DMS114 treated with DMSO at 0.1 percent for 48 hours (cell line): Measurements from ENCODE around the gene GJC1.

Experiments used
- DNase-seq: peaks from one replicate; lab custom pipeline; 2025; ENCODE audit not compliant: unreplicated experiment; lab: John Stamatoyannopoulos, UW

GJC1 gene

DNA sequence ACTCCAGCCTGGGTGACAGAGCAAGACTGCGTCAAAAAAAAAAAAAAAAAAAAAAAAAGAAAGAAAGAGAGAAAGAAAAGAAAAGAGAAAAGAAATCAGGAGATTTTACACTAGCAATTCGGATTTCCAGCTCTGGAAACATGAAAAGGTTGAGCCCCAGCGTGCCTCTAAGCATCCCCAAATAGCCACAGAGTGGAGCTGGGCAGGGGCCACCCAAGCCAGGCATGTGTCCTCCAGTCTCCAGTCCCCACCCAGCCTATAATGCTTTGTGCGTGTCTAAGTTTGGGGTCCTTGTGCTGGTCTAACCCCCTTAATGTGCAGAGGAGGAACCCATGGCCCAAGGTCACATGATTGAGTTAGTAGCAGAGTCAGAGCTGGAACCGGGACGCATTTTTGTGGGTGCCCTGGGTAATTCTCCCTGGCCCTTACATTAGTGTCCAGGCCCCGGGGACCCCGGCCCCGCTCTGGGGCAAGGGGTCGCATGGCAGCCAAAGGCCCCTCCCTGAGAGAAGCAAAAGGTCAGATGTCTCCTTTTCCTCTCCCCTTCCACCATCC, 51.4 kb downstream of the GJC1 start:
- DNase-seq: no peak

GRCh38 chr17:44777394-44778348, 52.4 kb downstream of the GJC1 start:
- no peak for DNase-seq

DNA sequence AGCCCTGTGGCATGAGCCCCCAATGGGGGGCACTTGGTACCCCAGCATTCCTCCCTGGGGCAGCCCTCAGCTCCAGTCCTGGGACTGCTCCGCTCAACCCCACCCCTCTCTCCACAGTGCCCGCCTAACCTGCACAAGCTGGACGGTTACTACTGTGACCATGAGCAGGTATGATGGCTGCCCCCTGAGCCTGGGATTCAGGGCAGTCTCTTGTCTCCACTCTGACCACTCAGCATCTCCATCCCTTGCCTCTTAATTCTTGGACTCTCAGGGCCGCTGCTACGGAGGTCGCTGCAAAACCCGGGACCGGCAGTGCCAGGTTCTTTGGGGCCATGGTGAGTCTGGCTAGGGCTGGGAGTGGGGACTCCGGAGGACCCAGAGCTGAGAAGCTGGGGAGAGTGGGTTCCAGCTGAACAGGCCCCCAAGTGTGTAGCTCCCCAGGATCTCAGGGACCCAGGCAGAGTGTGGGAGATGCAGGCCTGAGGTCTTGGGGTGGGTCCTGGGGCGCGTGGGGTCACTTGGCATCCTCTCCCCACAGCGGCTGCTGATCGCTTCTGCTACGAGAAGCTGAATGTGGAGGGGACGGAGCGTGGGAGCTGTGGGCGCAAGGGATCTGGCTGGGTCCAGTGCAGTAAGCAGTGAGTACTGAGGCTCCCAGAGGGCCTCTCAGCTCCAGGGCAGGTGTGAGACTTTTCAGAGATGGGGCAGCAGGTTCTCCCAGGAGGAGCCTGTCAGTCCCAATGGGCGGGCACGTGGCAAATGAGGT, 53.3 kb downstream of the GJC1 start:
- DNase-seq: no peak

- DNase-seq: no peak
Measured at GRCh38 chr17:44775838-44776621, 54.1 kb downstream of the GJC1 start.

GRCh38 chr17:44775136-44775837, 54.8 kb downstream of the GJC1 start:
- peak; percentile 92 for DNase-seq

DNA sequence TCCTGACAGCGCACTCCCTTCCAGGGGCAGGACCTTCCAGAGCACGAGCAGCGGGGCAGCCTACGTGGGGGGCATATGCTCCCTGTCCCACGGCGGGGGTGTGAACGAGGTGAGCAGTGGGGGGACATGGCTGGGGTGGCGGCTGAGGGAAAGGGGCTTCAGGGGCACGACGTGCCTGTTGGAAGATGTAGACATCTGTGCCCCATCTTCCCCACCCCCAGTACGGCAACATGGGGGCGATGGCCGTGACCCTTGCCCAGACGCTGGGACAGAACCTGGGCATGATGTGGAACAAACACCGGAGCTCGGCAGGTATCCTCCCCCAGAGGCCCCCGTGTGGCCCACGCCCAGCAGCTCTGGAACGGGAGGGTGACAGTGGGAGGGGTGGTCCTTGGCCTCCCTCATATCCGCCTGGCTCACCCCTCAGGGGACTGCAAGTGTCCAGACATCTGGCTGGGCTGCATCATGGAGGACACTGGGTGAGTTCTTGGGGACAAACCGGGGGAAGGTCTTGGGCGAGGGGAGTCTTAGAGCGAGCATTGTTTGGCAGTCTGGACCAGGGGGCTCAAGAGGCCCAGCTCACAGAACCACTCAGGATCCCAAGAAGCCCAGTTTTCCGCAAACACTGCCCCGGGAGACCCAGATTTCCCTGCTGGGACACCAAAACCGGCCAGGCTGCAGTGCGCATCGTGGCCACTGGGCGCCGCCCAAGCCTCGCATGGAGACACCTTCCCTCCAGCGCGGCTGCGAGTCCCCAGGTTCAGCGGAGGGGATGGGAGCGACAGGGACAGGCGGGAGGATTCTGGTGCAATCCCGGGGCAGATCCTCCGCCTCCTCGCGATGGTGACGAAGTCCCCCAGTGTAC, 55.6 kb downstream of the GJC1 start:
- DNase-seq: peak; percentile 38

- DNase-seq: no peak
Measured at GRCh38 chr17:44773140-44773539, 56.9 kb downstream of the GJC1 start.

- no peak for DNase-seq
Measured at GRCh38 chr17:44772308-44773045, 57.6 kb downstream of the GJC1 start.

GRCh38 chr17:44770166-44770925, 59.7 kb downstream of the GJC1 start:
- DNase-seq: no peak

DNA sequence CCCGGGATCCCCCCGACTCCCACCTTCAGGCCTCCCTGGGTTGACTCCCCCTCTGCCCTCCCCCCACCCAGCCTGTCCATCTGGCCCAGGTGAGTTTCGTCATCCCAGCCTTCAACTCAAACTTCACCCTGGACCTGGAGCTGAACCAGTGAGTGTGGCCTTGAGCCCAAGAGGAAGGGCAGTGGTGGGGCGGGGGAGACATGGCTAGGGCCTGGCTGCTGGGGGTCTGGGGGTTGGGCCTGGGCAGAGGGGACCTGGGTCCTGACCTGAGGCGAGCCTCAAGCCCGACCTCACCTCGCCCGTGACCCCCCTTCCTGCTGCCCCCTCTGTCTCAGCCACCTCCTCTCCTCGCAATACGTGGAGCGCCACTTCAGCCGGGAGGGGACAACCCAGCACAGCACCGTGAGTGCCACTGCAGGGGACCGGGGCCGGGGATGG, 60.4 kb downstream of the GJC1 start:
- DNase-seq: no peak

GRCh38 chr17:44769230-44769629, 60.9 kb downstream of the GJC1 start:
- no peak for DNase-seq

- no peak for DNase-seq
Measured at GRCh38 chr17:44768505-44769142, 61.5 kb downstream of the GJC1 start.

- DNase-seq: no peak
Measured at GRCh38 chr17:44767493-44767892, 62.6 kb downstream of the GJC1 start.

- DNase-seq: no peak
Measured at GRCh38 chr17:44766409-44767038, 63.6 kb downstream of the GJC1 start.

GRCh38 chr17:44765965-44766364, 64.1 kb downstream of the GJC1 start:
- DNase-seq: no peak

DNA sequence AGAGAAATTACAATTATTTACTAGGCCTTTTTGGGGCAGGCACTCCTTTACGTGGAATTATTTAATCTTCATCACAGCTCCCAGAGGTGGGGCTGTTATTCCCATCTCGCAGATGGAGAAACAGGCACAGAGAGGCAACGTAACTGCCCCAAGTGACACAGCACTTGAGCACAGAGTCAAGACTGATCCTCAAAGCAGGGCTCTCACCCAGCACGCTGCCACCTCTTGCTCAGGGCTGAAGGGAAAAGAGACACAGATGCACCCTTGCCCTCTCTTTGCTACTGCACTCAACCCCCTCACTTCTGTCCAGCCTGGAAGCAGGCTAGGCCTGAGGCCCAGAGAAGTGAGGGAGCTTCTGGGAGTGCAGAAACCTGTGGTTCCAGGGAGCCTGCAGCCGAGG, 66.9 kb downstream of the GJC1 start:
- no peak for DNase-seq
